ENCODE results near the gene EXOC4. TPM values are rescaled to one million over a fixed set of nuclear protein-coding genes. Genes with fewer than 3 reads are reported as not detected.

Gene EXOC4
- polyA plus RNA-seq, 2 donors: 11.1 to 19.0 TPM

DNA sequence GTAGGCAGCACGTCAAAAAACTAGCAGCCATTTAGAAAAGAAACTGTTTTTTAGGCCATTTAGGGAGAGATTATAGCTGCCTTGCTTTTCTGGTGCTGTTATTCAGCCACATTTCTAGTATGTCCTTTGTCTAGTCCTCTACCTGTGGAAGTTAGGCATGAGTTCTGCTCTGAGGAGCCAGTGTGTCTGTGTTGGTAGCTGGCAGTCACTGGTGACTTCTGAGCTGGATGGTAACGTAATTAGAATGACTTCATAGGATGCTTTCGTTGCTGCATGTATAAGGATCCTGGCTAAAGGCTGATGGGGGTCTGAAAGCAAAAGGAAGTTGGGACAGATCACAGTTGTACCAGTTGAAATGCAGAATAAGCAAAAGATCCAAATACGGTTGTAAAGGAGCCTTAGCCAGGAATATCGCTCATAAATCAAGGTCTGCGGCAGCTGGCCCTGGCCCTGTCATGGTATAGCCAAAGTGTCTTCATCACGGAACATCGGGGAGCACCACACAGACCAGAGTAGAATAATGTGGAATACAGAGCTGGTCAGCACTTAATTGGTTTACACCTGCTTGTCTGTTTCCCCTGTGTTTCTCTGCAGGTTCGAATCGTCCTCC, 226.7 kb downstream of the EXOC4 start:
- no peak overlapping the region for H3K27ac ChIP-seq (ENCODE audit: low read depth in 2 of 2, low read length in 1 of 2)
- no peaks in the 10 kb centered on the region for H3K27me3 ChIP-seq (ENCODE audit: control insufficient read depth in 1 of 2, insufficient read depth in 2 of 2, low read length in 2 of 2)
- H3K4me3 ChIP-seq (ENCODE audit: low read depth in 1 of 2, low read length in 2 of 2): no peak overlapping the region
- 95% methylated on average over 10 of the region's 10 CpGs for WGBS, 2 donors
- peaks cover 0 to 5% of the 10 kb centered on the region in 2 donors for H3K36me3 ChIP-seq (ENCODE audit: control insufficient read depth in 2 of 2, insufficient read depth in 2 of 2, low read length in 1 of 2)
- no peaks in the 10 kb centered on the region for H3K4me1 ChIP-seq (ENCODE audit: control insufficient read depth in 2 of 2, insufficient read depth in 2 of 2, low read length in 1 of 2)
- no peaks in the 10 kb centered on the region for H3K9me3 ChIP-seq (ENCODE audit: control insufficient read depth in 2 of 2, insufficient read depth in 1 of 2, low read depth in 1 of 2, low read length in 1 of 2)

DNA sequence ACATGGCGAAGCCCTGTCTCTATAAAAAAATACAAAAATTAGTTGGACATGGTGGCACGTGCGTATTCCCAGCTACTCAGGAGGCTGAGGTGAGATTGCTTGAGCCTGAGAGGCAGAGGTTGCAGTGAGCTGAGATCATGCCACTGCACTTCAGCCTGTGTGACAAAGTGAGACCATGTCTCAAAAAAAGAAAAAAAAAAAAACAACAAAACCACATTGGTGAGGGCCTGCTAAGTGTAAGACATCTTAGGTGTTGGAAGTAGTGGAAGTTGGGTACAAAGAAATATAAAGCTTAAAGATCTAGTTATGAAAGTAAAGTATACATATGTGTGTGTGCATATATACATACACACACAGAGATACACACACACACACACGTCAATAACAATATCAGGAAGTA, 228.0 kb downstream of the EXOC4 start:
- Histone ChIP-seq H3K9me3 (ENCODE audit: control insufficient read depth in 2 of 2, insufficient read depth in 1 of 2, low read depth in 1 of 2, low read length in 1 of 2) (no peaks in the 10 kb centered on the region), H3K36me3 (ENCODE audit: control insufficient read depth in 2 of 2, insufficient read depth in 2 of 2, low read length in 1 of 2) (peaks cover 0 to 5% of the 10 kb centered on the region in 2 donors), H3K4me1 (ENCODE audit: control insufficient read depth in 2 of 2, insufficient read depth in 2 of 2, low read length in 1 of 2) (no peaks in the 10 kb centered on the region), H3K4me3 (ENCODE audit: low read depth in 1 of 2, low read length in 2 of 2) (no peak overlapping the region), H3K27ac (ENCODE audit: low read depth in 2 of 2, low read length in 1 of 2) (no peak overlapping the region), H3K27me3 (ENCODE audit: control insufficient read depth in 1 of 2, insufficient read depth in 2 of 2, low read length in 2 of 2) (no peaks in the 10 kb centered on the region)
- 95% methylated on average over 4 of the region's 4 CpGs for WGBS, 2 donors

DNA sequence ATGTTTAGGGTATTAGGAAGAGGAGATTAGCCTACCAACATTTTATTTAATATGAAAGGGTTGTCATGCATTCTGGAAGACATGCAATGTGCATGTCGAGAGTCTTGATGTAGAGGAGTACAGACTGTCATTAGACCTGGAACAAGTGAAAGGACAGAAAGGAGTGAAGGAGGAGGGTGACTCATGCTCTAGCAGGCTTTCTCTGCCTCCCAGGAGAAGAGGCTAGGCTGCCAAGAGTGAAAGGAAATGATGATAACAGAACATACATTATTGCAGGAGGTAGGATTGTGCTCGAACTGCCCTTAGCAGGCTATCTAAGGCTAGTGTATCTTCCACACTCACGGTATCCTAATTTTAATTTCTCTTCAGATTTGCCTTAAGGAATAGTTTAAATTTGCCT, 228.8 kb downstream of the EXOC4 start:
- 84 to 87% methylated on average over 3 of the region's 3 CpGs for WGBS, 2 donors
- H3K36me3 ChIP-seq (ENCODE audit: control insufficient read depth in 2 of 2, insufficient read depth in 2 of 2, low read length in 1 of 2): peaks cover 0 to 5% of the 10 kb centered on the region in 2 donors
- no peak overlapping the region for H3K4me3 ChIP-seq (ENCODE audit: low read depth in 1 of 2, low read length in 2 of 2)
- H3K4me1 ChIP-seq (ENCODE audit: control insufficient read depth in 2 of 2, insufficient read depth in 2 of 2, low read length in 1 of 2): no peaks in the 10 kb centered on the region
- H3K27ac ChIP-seq (ENCODE audit: low read depth in 2 of 2, low read length in 1 of 2): no peak overlapping the region
- no peaks in the 10 kb centered on the region for H3K9me3 ChIP-seq (ENCODE audit: control insufficient read depth in 2 of 2, insufficient read depth in 1 of 2, low read depth in 1 of 2, low read length in 1 of 2)
- H3K27me3 ChIP-seq (ENCODE audit: control insufficient read depth in 1 of 2, insufficient read depth in 2 of 2, low read length in 2 of 2): no peaks in the 10 kb centered on the region

DNA sequence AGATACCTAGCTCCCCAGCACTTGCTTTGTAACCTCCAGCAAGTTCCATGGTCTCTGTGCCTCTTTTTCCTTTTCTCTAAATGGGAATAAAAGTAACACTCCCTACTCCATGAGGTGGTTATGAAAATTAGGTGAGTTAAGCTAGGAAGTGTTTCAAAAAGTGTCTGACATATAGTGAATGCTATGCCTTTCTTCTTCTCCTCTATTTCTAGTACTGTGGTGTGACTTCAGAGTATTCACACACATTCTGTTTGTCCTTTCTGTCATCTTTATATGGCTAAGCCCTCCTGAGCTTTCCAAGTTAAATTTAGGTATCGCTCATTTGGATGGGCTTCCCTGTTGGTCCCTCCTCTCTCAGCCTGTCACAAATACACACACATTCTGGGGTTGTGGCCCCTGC, 229.7 kb downstream of the EXOC4 start:
- H3K27ac ChIP-seq (ENCODE audit: low read depth in 2 of 2, low read length in 1 of 2): no peak overlapping the region
- H3K36me3 ChIP-seq (ENCODE audit: control insufficient read depth in 2 of 2, insufficient read depth in 2 of 2, low read length in 1 of 2): peaks cover 0 to 5% of the 10 kb centered on the region in 2 donors
- WGBS, 2 donors: 96 to 100% methylated on average over 1 of the region's 1 CpG
- no peak overlapping the region for H3K4me3 ChIP-seq (ENCODE audit: low read depth in 1 of 2, low read length in 2 of 2)
- H3K27me3 ChIP-seq (ENCODE audit: control insufficient read depth in 1 of 2, insufficient read depth in 2 of 2, low read length in 2 of 2): no peaks in the 10 kb centered on the region
- no peaks in the 10 kb centered on the region for H3K9me3 ChIP-seq (ENCODE audit: control insufficient read depth in 2 of 2, insufficient read depth in 1 of 2, low read depth in 1 of 2, low read length in 1 of 2)
- H3K4me1 ChIP-seq (ENCODE audit: control insufficient read depth in 2 of 2, insufficient read depth in 2 of 2, low read length in 1 of 2): no peaks in the 10 kb centered on the region

DNA sequence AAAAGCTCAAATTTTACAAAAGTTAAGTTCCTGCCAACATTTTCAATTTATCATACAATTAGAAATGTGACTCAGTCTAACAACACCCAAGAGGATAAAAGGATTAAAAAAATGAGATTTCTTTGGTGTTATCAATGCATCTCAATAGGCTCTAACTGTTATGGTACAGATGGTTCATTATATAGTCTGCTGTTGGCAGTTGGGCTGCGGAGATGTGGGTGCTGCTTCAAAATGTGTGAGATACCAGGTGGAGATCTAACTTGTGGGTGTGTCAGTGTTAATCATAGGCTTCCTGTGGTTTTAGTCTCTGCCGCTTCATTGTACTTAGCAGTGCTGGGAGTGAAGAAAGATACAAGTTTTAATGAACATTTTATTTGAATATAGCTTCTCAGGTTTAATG, 231.2 kb downstream of the EXOC4 start:
- H3K27ac ChIP-seq (ENCODE audit: low read depth in 2 of 2, low read length in 1 of 2): no peak overlapping the region

DNA sequence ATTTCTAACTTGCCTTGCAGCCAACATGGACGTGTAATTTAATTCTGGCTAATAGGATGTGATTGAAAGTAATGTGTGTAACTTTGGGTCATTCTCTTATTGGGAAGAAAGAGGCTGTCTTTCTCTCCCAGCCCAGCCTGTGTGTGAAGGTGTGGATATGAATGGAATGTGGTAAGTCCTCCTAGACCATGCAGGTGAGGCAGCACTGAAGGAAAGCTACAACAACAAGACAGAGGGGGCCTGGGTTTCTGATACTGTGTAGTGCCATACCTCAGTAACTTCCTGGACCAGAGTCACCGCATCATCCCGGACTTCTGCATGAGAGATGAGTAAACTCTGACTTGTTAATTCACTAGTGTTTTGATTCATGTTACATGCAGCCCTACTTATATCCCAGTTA, 237.0 kb downstream of the EXOC4 start:
- no peaks in the 10 kb centered on the region for H3K4me1 ChIP-seq (ENCODE audit: control insufficient read depth in 2 of 2, insufficient read depth in 2 of 2, low read length in 1 of 2)
- WGBS, 2 donors: 91 to 92% methylated on average over 3 of the region's 3 CpGs
- no peak overlapping the region for H3K4me3 ChIP-seq (ENCODE audit: low read depth in 1 of 2, low read length in 2 of 2)

More for the DNA sequence above, 231.2 kb downstream of the EXOC4 start:
- no peaks in the 10 kb centered on the region for H3K9me3 ChIP-seq (ENCODE audit: control insufficient read depth in 2 of 2, insufficient read depth in 1 of 2, low read depth in 1 of 2, low read length in 1 of 2)
- peaks cover 0 to 5% of the 10 kb centered on the region in 2 donors for H3K36me3 ChIP-seq (ENCODE audit: control insufficient read depth in 2 of 2, insufficient read depth in 2 of 2, low read length in 1 of 2)
- H3K4me3 ChIP-seq (ENCODE audit: low read depth in 1 of 2, low read length in 2 of 2): no peak overlapping the region
- 80 to 84% methylated on average over 2 of the region's 2 CpGs for WGBS, 2 donors
- no peaks in the 10 kb centered on the region for H3K27me3 ChIP-seq (ENCODE audit: control insufficient read depth in 1 of 2, insufficient read depth in 2 of 2, low read length in 2 of 2)
- H3K4me1 ChIP-seq (ENCODE audit: control insufficient read depth in 2 of 2, insufficient read depth in 2 of 2, low read length in 1 of 2): no peaks in the 10 kb centered on the region

DNA sequence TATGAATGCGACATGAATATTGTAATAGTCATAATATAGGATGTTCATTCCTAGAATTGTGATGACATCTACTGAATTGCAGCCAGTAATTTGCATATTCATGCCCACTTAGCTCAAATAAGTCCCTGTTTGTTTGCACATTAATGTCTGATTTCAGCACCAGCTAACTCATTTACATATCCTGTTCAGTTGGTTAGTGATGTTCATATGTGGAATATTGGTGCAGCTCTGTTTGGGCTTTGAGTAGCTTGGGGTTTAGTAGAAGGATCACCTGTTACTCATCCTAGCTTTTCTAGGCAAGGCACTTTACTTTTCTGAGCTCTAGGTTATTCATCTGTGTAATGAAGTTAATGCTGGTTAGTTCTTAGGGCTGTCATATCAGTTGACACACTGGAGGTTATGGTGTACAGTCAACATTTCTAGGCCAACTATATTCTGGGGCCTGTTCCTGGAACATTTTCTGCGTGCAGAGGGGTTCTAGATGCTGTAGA, 238.4 kb downstream of the EXOC4 start:
- whole genome bisulfite sequencing, 2 donors: 76 to 92% methylated on average over 2 of the region's 2 CpGs
- no peaks in the 10 kb centered on the region for H3K36me3 ChIP-seq (ENCODE audit: control insufficient read depth in 2 of 2, insufficient read depth in 2 of 2, low read length in 1 of 2)
- no peak overlapping the region for H3K4me3 ChIP-seq (ENCODE audit: low read depth in 1 of 2, low read length in 2 of 2)
- H3K9me3 ChIP-seq (ENCODE audit: control insufficient read depth in 2 of 2, insufficient read depth in 1 of 2, low read depth in 1 of 2, low read length in 1 of 2): no peaks in the 10 kb centered on the region
- H3K4me1 ChIP-seq (ENCODE audit: control insufficient read depth in 2 of 2, insufficient read depth in 2 of 2, low read length in 1 of 2): no peaks in the 10 kb centered on the region
- H3K27ac ChIP-seq (ENCODE audit: low read depth in 2 of 2, low read length in 1 of 2): no peak overlapping the region
- no peaks in the 10 kb centered on the region for H3K27me3 ChIP-seq (ENCODE audit: control insufficient read depth in 1 of 2, insufficient read depth in 2 of 2, low read length in 2 of 2)

More for the DNA sequence above, 237.0 kb downstream of the EXOC4 start:
- no peaks in the 10 kb centered on the region for H3K27me3 ChIP-seq (ENCODE audit: control insufficient read depth in 1 of 2, insufficient read depth in 2 of 2, low read length in 2 of 2)
- H3K27ac ChIP-seq (ENCODE audit: low read depth in 2 of 2, low read length in 1 of 2): no peak overlapping the region
- no peaks in the 10 kb centered on the region for H3K9me3 ChIP-seq (ENCODE audit: control insufficient read depth in 2 of 2, insufficient read depth in 1 of 2, low read depth in 1 of 2, low read length in 1 of 2)
- no peaks in the 10 kb centered on the region for H3K36me3 ChIP-seq (ENCODE audit: control insufficient read depth in 2 of 2, insufficient read depth in 2 of 2, low read length in 1 of 2)

DNA sequence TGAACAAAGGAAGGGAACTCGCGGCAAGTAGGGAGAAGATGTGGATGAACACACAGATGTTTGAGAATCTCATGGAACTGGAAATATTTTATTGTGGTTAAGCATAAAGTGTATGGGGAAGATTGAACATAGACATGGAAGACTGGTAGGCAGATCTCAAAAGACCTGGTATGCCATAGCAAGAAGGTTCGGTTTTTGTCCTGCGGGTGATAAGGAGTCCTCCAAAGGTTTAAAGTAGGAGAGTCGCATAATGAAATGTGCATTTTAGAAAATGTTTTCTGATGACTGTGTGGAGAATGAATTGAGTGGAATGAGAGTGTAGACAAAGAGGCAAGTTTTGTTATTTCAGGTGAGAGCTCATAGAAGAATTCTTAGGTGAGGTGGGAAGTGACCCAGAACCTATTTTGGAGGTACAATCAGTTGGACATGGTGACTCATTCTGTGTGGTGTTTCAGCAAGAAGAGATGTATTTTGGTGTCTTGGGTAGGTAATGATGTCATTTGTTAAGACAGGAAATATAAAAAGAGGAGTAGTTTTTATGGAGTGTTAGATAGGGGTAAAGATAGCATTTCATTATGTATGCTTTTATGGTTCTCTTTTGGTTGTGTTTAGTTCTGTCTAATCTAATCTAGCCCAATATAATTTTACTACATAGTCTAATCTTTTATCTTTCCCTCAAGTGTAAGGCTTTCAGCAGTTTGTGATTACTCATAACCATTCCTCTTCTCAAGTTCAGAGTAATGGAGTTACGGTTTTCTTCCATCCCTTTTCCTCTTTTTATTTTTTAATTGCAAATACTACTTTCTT, 239.2 kb downstream of the EXOC4 start:
- H3K36me3 ChIP-seq (ENCODE audit: control insufficient read depth in 2 of 2, insufficient read depth in 2 of 2, low read length in 1 of 2): no peaks in the 10 kb centered on the region
- H3K27ac ChIP-seq (ENCODE audit: low read depth in 2 of 2, low read length in 1 of 2): no peak overlapping the region
- no peak overlapping the region for H3K4me3 ChIP-seq (ENCODE audit: low read depth in 1 of 2, low read length in 2 of 2)
- no peaks in the 10 kb centered on the region for H3K9me3 ChIP-seq (ENCODE audit: control insufficient read depth in 2 of 2, insufficient read depth in 1 of 2, low read depth in 1 of 2, low read length in 1 of 2)
- H3K27me3 ChIP-seq (ENCODE audit: control insufficient read depth in 1 of 2, insufficient read depth in 2 of 2, low read length in 2 of 2): no peaks in the 10 kb centered on the region
- H3K4me1 ChIP-seq (ENCODE audit: control insufficient read depth in 2 of 2, insufficient read depth in 2 of 2, low read length in 1 of 2): no peaks in the 10 kb centered on the region
- 95 to 98% methylated on average over 6 of the region's 6 CpGs for WGBS, 2 donors

DNA sequence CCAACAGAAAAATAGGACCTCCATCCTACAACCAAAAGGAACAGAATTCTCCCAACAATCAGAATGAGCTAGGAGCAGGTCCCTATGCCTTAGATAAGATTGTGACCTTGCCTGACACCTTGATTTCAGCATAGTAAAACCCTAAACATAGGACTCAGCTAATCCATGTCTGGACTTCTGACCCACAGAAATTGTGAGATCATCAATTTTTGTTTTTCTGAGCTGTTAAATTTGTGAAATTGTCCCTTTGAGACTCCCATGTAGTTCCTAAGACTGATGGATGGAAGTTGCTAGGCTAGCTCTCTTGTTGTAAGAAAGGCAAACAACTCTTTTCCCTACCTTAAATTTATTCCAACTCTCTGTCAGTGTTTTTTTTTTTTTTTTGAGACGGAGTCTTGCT, 244.2 kb downstream of the EXOC4 start:
- H3K36me3 ChIP-seq (ENCODE audit: control insufficient read depth in 2 of 2, insufficient read depth in 2 of 2, low read length in 1 of 2): no peaks in the 10 kb centered on the region
- no peak overlapping the region for H3K4me3 ChIP-seq (ENCODE audit: low read depth in 1 of 2, low read length in 2 of 2)
- 100% methylated on average over 1 of the region's 1 CpG for WGBS, 2 donors
- H3K9me3 ChIP-seq (ENCODE audit: control insufficient read depth in 2 of 2, insufficient read depth in 1 of 2, low read depth in 1 of 2, low read length in 1 of 2): no peaks in the 10 kb centered on the region
- H3K4me1 ChIP-seq (ENCODE audit: control insufficient read depth in 2 of 2, insufficient read depth in 2 of 2, low read length in 1 of 2): no peaks in the 10 kb centered on the region
- no peaks in the 10 kb centered on the region for H3K27me3 ChIP-seq (ENCODE audit: control insufficient read depth in 1 of 2, insufficient read depth in 2 of 2, low read length in 2 of 2)
- H3K27ac ChIP-seq (ENCODE audit: low read depth in 2 of 2, low read length in 1 of 2): no peak overlapping the region
